Stomach (tissue), 4 donors: ENCODE measurements around the gene XXYLT1.

ENCODE experiments used
- EP300 ChIP-seq: sonication (generic); formaldehyde crosslinking; IDR thresholded peaks from one replicate; pipeline ENCODE4 v1.6.1; 2017; ENCODE audit warnings: antibody characterized with exemption
- POLR2A ChIP-seq, 4 donors: fragments of 450-650 bp; IDR thresholded peaks; one replicate each; pipeline ENCODE4 v1.6.1; 2016; ENCODE audit warnings: antibody characterized with exemption in 4 of 4, control low read depth in 2 of 4, mild to moderate bottlenecking in 1 of 4, moderate library complexity in 1 of 4
- POLR2AphosphoS5 ChIP-seq, 3 donors: sonication (generic); formaldehyde crosslinking; IDR thresholded peaks; one replicate each; pipeline ENCODE4 v1.6.1; 2016; ENCODE audit warnings: antibody characterized with exemption in 3 of 3
- TF ChIP-seq, protein P1 (sequence below), 7 experiments: fragments of 450-650 bp in 4 of 7; fragments of 200-600 bp in 3 of 7; sonication (generic) in 3 of 7; IDR thresholded peaks; one replicate each; pipeline ENCODE4 v1.5.1; 2016 to 2019; ENCODE audit warnings: antibody characterized with exemption in 7 of 7, control low read depth in 2 of 7, mild to moderate bottlenecking in 1 of 7

DNA sequence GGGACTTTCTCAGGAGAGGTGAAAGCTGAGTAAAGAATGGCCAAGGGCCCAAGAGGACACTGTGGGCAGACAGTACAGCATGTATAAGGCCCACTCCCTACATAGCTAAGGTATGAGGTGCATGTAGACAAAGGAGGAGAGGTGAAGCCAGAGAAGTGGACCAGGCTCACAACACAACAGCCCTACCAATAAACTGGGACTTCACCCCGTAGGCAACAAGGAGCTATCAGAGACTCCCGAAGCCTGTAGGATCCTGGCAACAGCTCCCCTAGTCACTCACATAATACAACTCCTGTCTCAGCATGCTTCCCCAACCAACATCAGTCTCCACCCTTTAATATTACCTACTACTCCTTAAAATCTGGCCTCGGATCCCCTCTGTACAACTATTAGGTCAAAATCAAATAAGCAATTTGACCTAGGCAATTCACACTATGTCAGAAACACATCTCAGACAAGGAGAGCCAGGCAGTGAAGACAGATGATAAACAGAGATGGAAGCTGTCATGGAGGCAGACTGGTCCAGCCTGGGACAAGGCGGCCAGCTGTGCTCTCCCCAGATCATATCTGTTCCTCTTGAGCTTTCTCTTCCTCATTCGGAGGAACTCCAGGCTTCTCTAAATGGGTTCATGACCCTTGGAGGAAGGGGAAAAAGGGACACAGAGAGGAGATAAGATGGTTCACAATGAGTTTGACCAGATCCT, 1.4 kb downstream of the XXYLT1 start:
- TF ChIP-seq, protein P1, sequence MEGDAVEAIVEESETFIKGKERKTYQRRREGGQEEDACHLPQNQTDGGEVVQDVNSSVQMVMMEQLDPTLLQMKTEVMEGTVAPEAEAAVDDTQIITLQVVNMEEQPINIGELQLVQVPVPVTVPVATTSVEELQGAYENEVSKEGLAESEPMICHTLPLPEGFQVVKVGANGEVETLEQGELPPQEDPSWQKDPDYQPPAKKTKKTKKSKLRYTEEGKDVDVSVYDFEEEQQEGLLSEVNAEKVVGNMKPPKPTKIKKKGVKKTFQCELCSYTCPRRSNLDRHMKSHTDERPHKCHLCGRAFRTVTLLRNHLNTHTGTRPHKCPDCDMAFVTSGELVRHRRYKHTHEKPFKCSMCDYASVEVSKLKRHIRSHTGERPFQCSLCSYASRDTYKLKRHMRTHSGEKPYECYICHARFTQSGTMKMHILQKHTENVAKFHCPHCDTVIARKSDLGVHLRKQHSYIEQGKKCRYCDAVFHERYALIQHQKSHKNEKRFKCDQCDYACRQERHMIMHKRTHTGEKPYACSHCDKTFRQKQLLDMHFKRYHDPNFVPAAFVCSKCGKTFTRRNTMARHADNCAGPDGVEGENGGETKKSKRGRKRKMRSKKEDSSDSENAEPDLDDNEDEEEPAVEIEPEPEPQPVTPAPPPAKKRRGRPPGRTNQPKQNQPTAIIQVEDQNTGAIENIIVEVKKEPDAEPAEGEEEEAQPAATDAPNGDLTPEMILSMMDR (IDR thresholded peaks at IDR 0.05): no peak
- TF ChIP-seq EP300 (no peak), POLR2AphosphoS5 (IDR thresholded peaks at IDR 0.05) (no peak), POLR2A (IDR thresholded peaks at IDR 0.05) (no peak)
